GM18951 (cell line): ENCODE results near the gene SIRPA.

Experiments
- POLR2A ChIP-seq: IDR thresholded peaks from 4 replicates; pipeline ENCODE4 v1.6.1; 2011; ENCODE audit warnings: mild to moderate bottlenecking; ENCODE audit not compliant: insufficient read length, insufficient read depth; ENCODE audit errors: extremely low read depth
- in situ Hi-C: fragments of 300-500 bp; cut with MboI; formaldehyde crosslinking; loops from one replicate; pipeline ENCODE4 v1.12.0; 2022; ENCODE audit warnings: low sequenced_read_pairs, mixed read lengths, inconsistent platforms; ENCODE audit not compliant: unreplicated experiment

Gene SIRPA

DNA sequence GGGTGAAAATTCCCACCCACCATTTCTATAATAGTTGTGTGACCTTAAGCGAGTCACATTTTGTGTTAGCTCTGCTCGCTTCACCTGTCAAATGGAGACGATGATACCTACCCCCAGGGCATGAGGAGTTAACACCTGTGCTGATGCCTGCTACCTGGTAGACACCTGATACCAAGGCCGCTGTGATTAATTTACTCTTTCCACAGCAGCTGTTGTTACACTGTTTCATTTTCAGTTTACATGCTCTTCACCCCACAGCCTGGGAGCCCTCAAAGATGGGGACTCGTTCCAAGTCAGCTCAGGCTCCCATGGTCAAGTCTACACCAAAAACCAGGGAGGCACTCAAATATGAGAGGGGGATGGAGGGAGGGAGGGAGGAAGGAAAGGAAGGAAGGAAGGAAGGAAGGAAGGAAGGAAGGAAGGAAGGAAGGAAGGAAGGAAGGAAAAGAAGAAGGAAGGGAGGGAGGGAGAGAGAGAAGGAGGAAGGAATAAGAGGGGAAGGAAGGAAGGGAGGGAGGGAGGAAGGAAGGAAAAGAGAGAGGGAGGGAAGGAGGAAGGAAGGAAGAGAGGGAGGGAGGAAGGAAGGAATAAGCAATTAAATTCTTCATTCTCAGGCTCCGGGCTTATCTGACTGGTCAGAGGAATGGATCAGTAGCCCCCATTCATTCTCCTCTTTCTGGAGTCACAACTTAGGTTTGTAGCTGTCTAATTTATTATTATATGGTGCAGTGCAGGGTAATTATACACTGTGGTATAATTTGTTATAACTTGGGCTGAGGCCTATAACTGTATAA, 57.7 kb downstream of the SIRPA start:
- in situ Hi-C loops = no loop called here
- TF ChIP-seq POLR2A = no peak

DNA sequence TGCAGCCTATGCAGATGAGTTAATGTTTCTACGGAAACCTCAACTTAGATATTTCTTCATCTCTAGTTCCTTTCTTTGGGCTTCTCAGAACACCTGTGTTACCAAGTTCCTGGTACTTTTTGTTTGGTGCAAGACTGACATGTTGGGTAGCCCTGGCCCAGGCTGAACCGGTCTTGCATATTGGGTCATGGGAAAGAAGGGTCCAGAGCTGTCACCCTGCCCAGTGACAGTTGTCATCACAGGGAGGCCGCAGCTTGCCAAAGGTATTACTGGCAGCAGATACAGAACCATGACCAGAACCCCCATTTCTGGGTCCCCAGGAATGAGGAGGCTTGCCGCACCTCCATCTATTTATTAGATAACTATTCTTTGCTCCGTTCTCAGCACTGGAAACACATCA, 58.4 kb downstream of the SIRPA start:
- TF ChIP-seq POLR2A = no peak
- in situ Hi-C loops = no loop called here

DNA sequence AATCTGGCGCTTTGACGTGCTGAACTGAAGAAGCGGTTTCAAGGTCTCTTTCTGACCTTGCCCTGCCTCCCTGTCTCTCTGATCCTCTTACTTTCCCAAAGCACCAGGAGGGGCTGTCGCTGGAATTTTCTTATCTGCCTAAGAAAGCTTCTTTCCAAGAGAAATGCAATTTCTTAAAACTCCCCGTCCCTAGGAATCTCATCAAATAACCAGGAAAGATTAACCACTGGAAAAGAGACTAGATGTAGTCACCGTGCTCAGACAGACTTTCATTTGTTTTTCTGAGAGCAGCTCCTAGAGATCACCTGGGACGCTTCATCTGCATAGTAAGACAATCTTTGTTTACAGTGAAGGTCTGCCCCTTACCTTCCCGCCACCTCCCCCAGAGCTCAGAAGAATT, 60.0 kb downstream of the SIRPA start:
- in situ Hi-C loops = no loop called here
- no peak for TF ChIP-seq POLR2A

DNA sequence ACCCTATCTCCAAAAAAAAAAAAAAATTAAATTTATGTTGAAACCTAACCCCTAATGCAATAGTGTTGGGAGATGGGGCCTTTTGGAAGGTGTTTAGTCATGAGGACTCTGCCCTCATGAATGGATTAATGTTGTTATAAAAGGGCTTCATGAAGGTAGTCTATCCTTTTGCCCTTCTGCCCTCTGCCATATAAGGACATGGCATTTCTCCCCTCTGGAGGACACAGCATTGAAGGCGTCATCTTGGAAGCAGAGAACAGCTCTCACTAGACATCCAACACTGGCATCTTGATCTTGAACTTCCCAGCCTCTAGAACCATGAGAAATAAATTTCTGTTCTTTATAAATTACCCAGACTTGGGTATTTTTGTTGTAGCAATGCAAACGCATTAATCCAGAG, 63.2 kb downstream of the SIRPA start:
- in situ Hi-C loops = no loop called here
- TF ChIP-seq POLR2A = no peak

DNA sequence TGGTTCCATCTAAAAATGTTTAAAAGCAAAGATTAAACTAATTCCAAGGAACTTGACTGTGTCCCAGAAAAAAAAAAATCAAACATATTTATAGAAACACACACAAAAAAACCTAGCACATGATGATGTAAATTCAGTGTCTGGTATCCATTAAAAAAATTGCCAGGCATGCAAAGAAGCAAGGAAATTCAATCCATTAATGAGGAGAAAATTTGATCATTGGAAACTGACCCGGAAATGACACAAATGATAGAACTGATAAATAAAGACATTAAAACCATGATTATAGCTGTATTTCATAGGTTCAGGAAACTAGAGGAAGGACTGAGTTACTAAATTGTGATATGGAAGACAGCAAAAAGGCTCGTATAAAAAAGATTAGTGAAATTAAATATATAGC, 63.9 kb downstream of the SIRPA start:
- in situ Hi-C loops = no loop called here
- TF ChIP-seq POLR2A = no peak

DNA sequence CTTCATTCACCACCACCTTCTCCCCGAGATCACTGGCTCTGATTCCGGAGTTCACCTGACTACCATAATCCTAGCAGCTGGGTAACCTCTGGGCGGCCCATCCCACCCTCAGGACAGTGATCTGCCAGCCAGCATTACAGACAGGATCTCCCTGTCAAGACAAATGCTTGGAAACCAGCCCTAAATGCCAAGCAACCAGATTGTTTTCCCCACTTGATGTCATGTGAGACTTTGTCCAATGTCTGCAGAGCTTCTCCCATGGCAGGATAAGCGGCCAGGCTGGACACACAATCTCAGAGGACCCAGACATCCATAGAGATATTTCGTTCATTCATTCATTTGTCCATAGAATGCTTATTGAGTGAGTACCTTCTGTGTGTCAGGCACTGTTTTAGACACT, 66.2 kb downstream of the SIRPA start:
- in situ Hi-C loops = no loop called here
- no peak for TF ChIP-seq POLR2A

DNA sequence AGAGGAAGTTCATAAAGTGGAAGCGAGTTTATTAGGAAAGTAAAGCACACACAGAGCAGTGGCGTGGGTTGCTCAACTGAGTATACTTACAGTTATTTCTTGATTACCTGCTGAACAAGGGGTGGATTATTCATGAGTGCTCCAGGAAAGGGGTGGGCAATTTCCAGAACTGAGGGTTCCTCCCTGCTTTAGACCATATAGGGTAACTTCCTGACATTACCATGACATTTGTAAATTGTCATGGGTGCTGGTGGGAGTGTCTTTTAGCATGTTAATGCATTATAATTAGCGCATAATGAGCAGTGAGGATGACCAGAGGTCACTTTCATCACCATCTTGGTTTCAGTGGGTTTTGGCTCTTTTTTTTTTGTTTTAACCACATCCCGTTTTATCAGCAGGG, 68.9 kb downstream of the SIRPA start:
- TF ChIP-seq POLR2A = no peak
- in situ Hi-C loops = no loop called here

DNA sequence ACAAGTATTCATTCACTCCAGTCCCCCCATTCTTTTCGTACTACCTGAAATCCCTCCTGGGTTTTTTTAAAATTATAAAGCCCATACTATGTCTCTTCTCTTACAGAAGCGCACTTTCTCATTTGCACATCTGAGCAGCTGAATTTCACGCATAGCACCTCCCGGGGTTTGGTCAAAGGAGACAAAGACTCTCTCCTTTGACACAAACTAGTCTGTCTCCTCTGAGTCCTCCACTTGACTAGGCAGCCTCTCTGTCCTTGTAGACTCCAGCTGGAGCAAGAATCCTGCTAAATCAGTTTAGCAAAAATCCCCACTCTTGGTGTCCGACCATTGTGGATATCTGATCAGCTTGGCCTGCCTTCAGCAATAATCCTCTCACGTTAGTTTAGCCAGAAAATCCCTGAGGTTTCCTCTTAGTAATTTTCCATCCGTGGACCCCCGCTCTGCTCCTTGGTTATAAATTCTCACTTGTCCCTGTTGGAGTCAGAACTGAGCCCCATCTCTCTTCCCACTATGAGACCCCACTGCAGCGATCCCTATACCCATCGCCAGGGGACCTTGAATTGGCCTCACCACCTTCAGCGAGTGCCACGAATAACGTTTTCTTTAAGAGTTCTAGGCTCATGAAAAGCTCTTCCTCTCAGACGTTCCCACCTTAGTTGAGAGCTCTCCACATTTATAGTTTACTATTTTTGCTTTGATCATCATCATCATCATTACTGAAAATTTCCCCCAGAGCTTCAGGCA, 69.6 kb downstream of the SIRPA start:
- in situ Hi-C loops = no loop called here
- no peak for TF ChIP-seq POLR2A

DNA sequence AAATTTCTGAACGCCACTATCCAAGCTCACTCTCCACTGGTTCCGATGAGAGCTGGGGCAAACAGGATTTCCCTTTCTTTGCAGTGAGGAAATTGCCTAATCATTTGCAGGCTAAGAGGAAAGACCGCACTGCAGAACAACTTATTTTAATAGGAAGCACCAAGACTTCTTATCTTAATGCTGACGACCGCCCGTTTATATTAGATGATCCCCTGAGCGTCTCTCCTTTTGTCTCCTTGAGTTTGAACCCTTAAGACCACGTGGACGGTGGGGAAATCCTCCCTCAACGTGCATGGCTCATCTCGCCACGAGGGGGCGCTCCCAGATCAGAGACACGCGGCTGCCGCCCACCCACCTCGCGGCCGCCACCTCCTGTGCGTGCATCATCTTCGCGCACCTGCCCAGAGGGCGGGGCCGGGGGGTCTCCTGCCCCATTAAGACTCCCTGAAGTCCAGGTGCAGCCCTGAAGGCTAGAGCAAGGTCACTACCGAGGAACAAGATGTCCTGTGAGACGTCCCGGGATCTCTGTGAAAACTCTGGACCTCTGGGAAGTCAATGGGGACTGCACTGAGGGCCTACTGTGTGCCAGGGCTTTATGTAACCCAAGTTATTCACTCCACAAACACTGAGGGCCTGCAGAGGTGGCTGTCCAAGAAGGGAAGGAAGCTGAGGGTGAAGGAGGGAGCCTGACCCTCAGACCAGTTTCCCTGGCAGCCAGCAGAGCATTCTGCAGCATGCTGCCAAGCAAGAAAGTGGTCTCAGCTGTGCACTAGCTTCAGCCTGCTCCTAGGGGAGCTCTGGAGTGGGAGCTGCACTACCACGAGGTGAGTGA, 70.5 kb downstream of the SIRPA start:
- no peak for TF ChIP-seq POLR2A
- in situ Hi-C loops = no loop called here

DNA sequence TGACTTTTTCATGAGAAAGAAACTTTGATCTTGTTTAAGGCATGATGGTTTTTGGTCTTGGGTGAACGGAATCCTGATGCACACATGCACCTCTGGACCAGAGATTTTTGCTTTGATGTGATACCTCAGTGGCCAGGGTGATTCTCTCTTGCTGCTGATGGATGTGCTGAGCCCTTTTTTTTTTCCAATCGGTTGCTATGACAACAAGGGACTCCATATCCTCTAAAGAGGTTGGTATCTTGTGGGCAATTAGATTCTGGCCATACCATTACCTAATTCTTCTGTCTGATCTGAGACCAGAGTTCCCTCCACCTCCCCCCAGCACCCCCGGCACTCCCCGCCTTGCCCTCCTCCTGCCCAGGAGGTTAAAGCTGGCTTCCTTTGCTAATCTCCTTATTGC, 73.8 kb downstream of the SIRPA start:
- TF ChIP-seq POLR2A = no peak
- in situ Hi-C loops = no loop called here

DNA sequence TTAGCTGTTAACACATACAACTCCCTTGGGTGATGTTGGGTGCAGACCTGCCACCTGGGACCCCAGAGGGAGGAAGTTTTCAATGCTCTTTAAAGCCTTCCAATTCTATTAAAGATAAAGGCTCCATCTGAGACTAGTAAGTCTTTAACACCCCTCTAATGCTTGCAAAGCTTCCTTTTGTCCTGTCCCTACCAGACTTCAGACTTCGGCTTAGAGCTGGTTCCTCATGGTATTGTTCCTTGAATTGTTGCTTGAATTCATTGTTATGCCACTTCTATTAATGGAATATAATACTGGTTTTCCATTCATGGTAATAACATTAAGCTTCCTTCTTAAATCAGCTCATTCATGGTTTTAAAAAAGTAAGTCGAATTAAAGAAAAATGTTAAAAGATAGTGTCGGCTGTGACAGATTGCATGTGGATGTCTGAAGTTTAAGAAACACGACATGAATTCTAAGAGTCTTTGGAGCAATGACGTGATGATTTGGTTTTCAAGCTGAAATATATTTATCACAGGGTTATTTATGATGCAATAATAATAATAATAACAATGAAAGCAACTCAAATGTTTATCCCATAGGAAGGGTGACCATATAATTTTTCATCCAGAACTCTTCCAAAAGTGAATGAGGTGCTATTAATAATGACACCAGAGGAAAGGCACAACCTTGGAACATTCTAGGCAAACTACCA, 76.8 kb downstream of the SIRPA start:
- in situ Hi-C loops = no loop called here
- TF ChIP-seq POLR2A = no peak

DNA sequence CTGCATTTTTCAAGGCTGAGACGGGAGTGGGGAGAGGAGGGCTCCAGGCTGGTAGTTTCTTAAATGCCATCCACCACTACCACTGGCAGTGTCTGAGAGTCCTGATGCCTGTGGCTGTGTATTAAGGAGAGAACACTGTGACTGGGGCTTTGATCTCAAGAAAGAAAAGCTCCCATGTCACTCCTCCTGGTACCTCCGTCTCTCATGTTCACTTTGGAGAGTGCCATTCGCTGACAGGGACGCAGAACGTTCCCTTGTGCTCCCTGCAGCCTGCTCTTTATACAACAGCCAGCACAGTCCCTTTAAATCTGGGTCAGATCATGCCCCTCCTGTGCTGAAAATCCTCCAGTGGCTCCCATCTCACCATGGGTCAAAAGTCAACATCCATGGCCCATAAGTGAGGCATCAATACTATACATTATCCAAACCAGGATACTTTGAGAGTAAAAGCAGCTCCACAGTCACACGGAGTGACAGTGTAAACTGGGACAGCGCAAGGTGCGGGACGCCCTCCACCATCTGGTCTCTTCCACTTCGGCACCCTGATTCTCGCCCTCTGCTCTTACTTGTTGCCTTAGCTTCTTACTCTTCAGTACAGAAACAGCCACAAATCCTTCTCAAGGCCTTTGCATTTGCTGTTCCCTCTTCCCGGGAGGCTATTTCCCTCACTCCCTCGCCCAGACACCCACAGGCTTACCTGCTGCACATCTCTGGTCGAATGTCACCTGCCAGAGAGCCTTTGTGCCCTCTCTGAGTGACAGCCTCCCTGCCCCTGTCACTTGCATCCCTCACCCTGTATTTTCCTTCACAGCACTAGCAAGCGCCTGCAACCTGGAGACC, 78.6 kb downstream of the SIRPA start:
- no peak for TF ChIP-seq POLR2A
- in situ Hi-C loops = no loop called here
